Measurements from ENCODE around the gene SSMEM1.
A peak's percentile ranks its signal among the peaks of the same experiment; 100 is the strongest.
"Not testable (repeated sequence)": the region's sequence is repeated elsewhere in the genome, so short reads cannot be mapped to it uniquely, and the experiment has no call there.

The SSMEM1 gene

GRCh38 chr7:130207642-130208041 lies at the start of gene SSMEM1:
SSMEM1 (plus strand) TSS chr7:130207860; CDS start chr7:130207911, 51 bp downstream.
- DNase-seq (ENCODE audit: low read depth) = peak; percentile 66

GRCh38 chr7:130160023-130160422 lies 47.6 kb upstream of the SSMEM1 start:
- no peak for DNase-seq (ENCODE audit: low read depth)

GRCh38 chr7:130160455-130160854 lies 47.2 kb upstream of the SSMEM1 start:
- DNase-seq (ENCODE audit: low read depth) = no peak

GRCh38 chr7:130162196-130162595 lies 45.5 kb upstream of the SSMEM1 start:
- DNase-seq (ENCODE audit: low read depth) = no peak

GRCh38 chr7:130174237-130174959 lies 33.3 kb upstream of the SSMEM1 start:
- no peak for DNase-seq (ENCODE audit: low read depth)

- DNase-seq (ENCODE audit: low read depth) = no peak
Observed at GRCh38 chr7:130178251-130178650, 29.4 kb upstream of the SSMEM1 start.

GRCh38 chr7:130179631-130180030 lies 28.0 kb upstream of the SSMEM1 start:
- no peak for DNase-seq (ENCODE audit: low read depth)

GRCh38 chr7:130180571-130181262 lies 26.9 kb upstream of the SSMEM1 start:
- DNase-seq (ENCODE audit: low read depth) = peak; percentile 27

- DNase-seq (ENCODE audit: low read depth) = no peak
Observed at GRCh38 chr7:130181263-130181605, 26.4 kb upstream of the SSMEM1 start.

GRCh38 chr7:130182990-130183389 lies 24.7 kb upstream of the SSMEM1 start:
- no peak for DNase-seq (ENCODE audit: low read depth)

GRCh38 chr7:130184349-130184748 lies 23.3 kb upstream of the SSMEM1 start:
- not testable (repeated sequence) for DNase-seq (ENCODE audit: low read depth)

- DNase-seq (ENCODE audit: low read depth) = no peak
Observed at GRCh38 chr7:130187360-130187759, 20.3 kb upstream of the SSMEM1 start.

GRCh38 chr7:130189343-130189742 lies 18.3 kb upstream of the SSMEM1 start:
- peak; percentile 72 for DNase-seq (ENCODE audit: low read depth)

- DNase-seq (ENCODE audit: low read depth) = no peak
Observed at GRCh38 chr7:130191791-130192190, 15.9 kb upstream of the SSMEM1 start.

GRCh38 chr7:130195396-130195795 lies 12.3 kb upstream of the SSMEM1 start:
- no peak for DNase-seq (ENCODE audit: low read depth)

GRCh38 chr7:130196476-130196875 lies 11.2 kb upstream of the SSMEM1 start:
- DNase-seq (ENCODE audit: low read depth) = no peak

- no peak for DNase-seq (ENCODE audit: low read depth)
Observed at GRCh38 chr7:130197094-130197493, 10.6 kb upstream of the SSMEM1 start.

GRCh38 chr7:130201796-130202195 lies 5.9 kb upstream of the SSMEM1 start:
- DNase-seq (ENCODE audit: low read depth) = no peak

- DNase-seq (ENCODE audit: low read depth) = peak; percentile 97
Observed at GRCh38 chr7:130205084-130205947, 2.3 kb upstream of the SSMEM1 start, which contains the start of gene TMEM209. TMEM209 (minus strand) TSS chr7:130205406; CDS start chr7:130205375, 31 bp downstream.

- DNase-seq (ENCODE audit: low read depth) = no peak
Observed at GRCh38 chr7:130207033-130207432, 627 bp upstream of the SSMEM1 start.

- DNase-seq (ENCODE audit: low read depth) = no peak
Observed at GRCh38 chr7:130208516-130208915, 856 bp downstream of the SSMEM1 start.

- DNase-seq (ENCODE audit: low read depth) = peak; percentile 81
Observed at GRCh38 chr7:130210181-130210935, 2.7 kb downstream of the SSMEM1 start.
